Measurements from ENCODE around the gene TNS4.

TNS4 gene

GRCh38 chr17:40532520-40533253 lies 31.3 kb upstream of the TNS4 start:
- Histone ChIP-seq H3K36me3 (ENCODE audit: control insufficient read depth, insufficient read depth, low read length) (no peaks in the 10 kb centered on the region), H3K4me3 (replicated peaks; ENCODE audit: low read depth, low read length) (peak overlapping the region; percentile 41), H3K27me3 (replicated peaks; ENCODE audit: control insufficient read depth, insufficient read depth, low read length) (no peaks in the 10 kb centered on the region)
- no peak for DNase-seq (ENCODE audit: extremely low read depth, insufficient read length)
- TF ChIP-seq CTCF (IDR thresholded peaks at IDR 0.05; ENCODE audit: insufficient read depth, low read length, poor library complexity, severe bottlenecking) = no peak

GRCh38 chr17:40531051-40531991 lies 29.9 kb upstream of the TNS4 start:
- DNase-seq (ENCODE audit: extremely low read depth, insufficient read length) = peak; percentile 68
- Histone ChIP-seq H3K36me3 (ENCODE audit: control insufficient read depth, insufficient read depth, low read length) (no peaks in the 10 kb centered on the region), H3K27me3 (replicated peaks; ENCODE audit: control insufficient read depth, insufficient read depth, low read length) (no peaks in the 10 kb centered on the region), H3K4me3 (replicated peaks; ENCODE audit: low read depth, low read length) (peak overlapping the region; percentile 41)
- no peak for TF ChIP-seq CTCF (IDR thresholded peaks at IDR 0.05; ENCODE audit: insufficient read depth, low read length, poor library complexity, severe bottlenecking)

- Histone ChIP-seq H3K36me3 (ENCODE audit: control insufficient read depth, insufficient read depth, low read length) (no peaks in the 10 kb centered on the region), H3K27me3 (replicated peaks; ENCODE audit: control insufficient read depth, insufficient read depth, low read length) (no peaks in the 10 kb centered on the region), H3K4me3 (replicated peaks; ENCODE audit: low read depth, low read length) (no peak overlapping the region)
- no peak for TF ChIP-seq CTCF (IDR thresholded peaks at IDR 0.05; ENCODE audit: insufficient read depth, low read length, poor library complexity, severe bottlenecking)
- no peak for DNase-seq (ENCODE audit: extremely low read depth, insufficient read length)
Observed at GRCh38 chr17:40530531-40530994, 29.1 kb upstream of the TNS4 start.

- no peak overlapping the region for H3K4me3 ChIP-seq (replicated peaks; ENCODE audit: low read depth, low read length)
- H3K27me3 ChIP-seq (replicated peaks; ENCODE audit: control insufficient read depth, insufficient read depth, low read length) = no peaks in the 10 kb centered on the region
- no peaks in the 10 kb centered on the region for H3K36me3 ChIP-seq (ENCODE audit: control insufficient read depth, insufficient read depth, low read length)
- no peak for DNase-seq (ENCODE audit: extremely low read depth, insufficient read length)
- TF ChIP-seq CTCF (IDR thresholded peaks at IDR 0.05; ENCODE audit: insufficient read depth, low read length, poor library complexity, severe bottlenecking) = no peak
Observed at GRCh38 chr17:40529991-40530390, 28.6 kb upstream of the TNS4 start.

- no peak for TF ChIP-seq CTCF (IDR thresholded peaks at IDR 0.05; ENCODE audit: insufficient read depth, low read length, poor library complexity, severe bottlenecking)
- H3K27me3 ChIP-seq (replicated peaks; ENCODE audit: control insufficient read depth, insufficient read depth, low read length) = no peaks in the 10 kb centered on the region
- DNase-seq (ENCODE audit: extremely low read depth, insufficient read length) = no peak
- H3K4me3 ChIP-seq (replicated peaks; ENCODE audit: low read depth, low read length) = no peak overlapping the region
- no peaks in the 10 kb centered on the region for H3K36me3 ChIP-seq (ENCODE audit: control insufficient read depth, insufficient read depth, low read length)
Observed at GRCh38 chr17:40528692-40529417, 27.4 kb upstream of the TNS4 start.

Data from GM06990 (cell line).